MG63 (cell line): ENCODE measurements around the gene ZBTB22. TPM values are rescaled to one million over a fixed set of nuclear protein-coding genes. Genes with fewer than 3 reads are reported as not detected.
"Not testable (repeated sequence)": the region's sequence is repeated elsewhere in the genome, so short reads cannot be mapped to it uniquely, and the experiment has no call there.

Experiments
- DNase-seq: peaks from one replicate; pipeline ENCODE4 v3.0.0-alpha.2; 2020
- H3K27me3 ChIP-seq: fragments of 250-450 bp; sonication (Bioruptor Pico); 2 replicates; pipeline ENCODE4 v1.5.1; 2020; ENCODE audit warnings: mild to moderate bottlenecking, moderate library complexity
- H3K36me3 ChIP-seq: fragments of 250-450 bp; sonication (Bioruptor Pico); 2 replicates; pipeline ENCODE4 v1.5.1; 2020; ENCODE audit warnings: mild to moderate bottlenecking, moderate library complexity
- H3K4me3 ChIP-seq: fragments of 250-450 bp; sonication (Bioruptor Pico); 2 replicates; pipeline ENCODE4 v1.5.1; 2020; ENCODE audit warnings: mild to moderate bottlenecking, moderate library complexity
- H3K9me3 ChIP-seq: fragments of 250-450 bp; sonication (Bioruptor Pico); 2 replicates; pipeline ENCODE4 v1.5.1; 2020; ENCODE audit warnings: mild to moderate bottlenecking, moderate library complexity
- total RNA-seq: library from RNA; depleted of rRNA; stranded (reverse); fragments of >200 nt; shearing (Covaris generic); gene quantifications from 2 replicates; pipeline ENCODE4 v1.2.3, GENCODE V29; 2014; ENCODE audit warnings: low replicate concordance

The ZBTB22 gene
- total RNA-seq, 1 experiment from 2014 or later = 20.0 TPM

- Histone ChIP-seq H3K4me3 (no peak overlapping the region), H3K36me3 (peaks cover 73% of the 10 kb centered on the region), H3K27me3 (no peaks in the 10 kb centered on the region), H3K9me3 (no peaks in the 10 kb centered on the region)
- no peak for DNase-seq
Observed at GRCh38 chr6:33294086-33294823, 23.3 kb downstream of the ZBTB22 start.

- Histone ChIP-seq H3K27me3 (no peaks in the 10 kb centered on the region), H3K36me3 (peaks cover 80% of the 10 kb centered on the region), H3K9me3 (no peaks in the 10 kb centered on the region), H3K4me3 (no peak overlapping the region)
- DNase-seq = no peak
Observed at GRCh38 chr6:33292996-33293682, 24.4 kb downstream of the ZBTB22 start.

DNA sequence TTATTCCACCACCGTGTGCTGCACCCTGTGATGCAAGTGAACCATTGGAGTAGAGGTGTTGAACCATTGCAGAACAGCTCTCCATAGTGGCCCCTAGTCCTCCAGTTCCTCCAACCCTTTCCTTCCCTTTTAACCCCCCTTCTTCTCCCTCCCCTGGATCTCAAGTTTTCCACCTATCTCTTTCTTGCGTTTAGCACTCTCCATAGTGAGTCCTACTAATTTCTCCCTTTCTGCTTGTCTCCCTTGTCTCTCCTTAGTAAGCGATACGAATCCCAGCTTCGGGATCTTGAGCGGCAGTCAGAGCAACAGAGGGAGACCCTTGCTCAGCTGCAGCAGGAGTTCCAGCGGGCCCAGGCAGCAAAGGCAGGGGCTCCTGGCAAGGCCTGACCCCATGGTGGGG is 27.1 kb downstream of the ZBTB22 start:
- H3K27me3 ChIP-seq = no peaks in the 10 kb centered on the region
- no peaks in the 10 kb centered on the region for H3K9me3 ChIP-seq
- no peak for DNase-seq
- H3K4me3 ChIP-seq = peak overlapping the region; percentile 98
- peaks cover 90% of the 10 kb centered on the region for H3K36me3 ChIP-seq

DNA sequence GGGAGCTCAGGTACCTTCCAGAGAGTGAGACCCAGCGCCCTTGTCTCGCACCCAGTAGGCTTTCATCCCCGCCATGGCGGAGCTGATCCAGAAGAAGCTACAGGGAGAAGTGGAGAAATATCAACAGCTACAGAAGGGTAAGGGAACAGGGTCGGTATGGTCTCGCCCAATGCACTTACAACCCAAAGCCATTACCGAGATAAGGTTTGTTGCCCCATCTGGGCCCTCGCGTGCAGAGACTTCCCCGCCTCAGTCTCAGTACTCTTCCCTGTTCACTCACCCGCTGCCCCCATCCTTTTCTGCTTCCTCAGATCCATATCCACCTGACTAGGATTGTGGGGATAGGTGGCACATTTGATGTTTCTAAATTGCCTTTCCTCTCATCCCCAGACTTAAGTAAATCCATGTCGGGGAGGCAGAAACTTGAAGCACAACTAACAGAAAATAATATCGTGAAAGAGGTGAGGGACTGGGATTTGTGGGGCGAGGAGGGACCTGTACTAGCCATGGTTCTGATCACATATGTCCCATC is 27.7 kb downstream of the ZBTB22 start:
- no peak for DNase-seq
- Histone ChIP-seq H3K27me3 (no peaks in the 10 kb centered on the region), H3K4me3 (peak overlapping the region; percentile 98), H3K36me3 (peaks cover 91% of the 10 kb centered on the region), H3K9me3 (no peaks in the 10 kb centered on the region)

- DNase-seq = peak; percentile 96
- Histone ChIP-seq H3K9me3 (no peaks in the 10 kb centered on the region), H3K27me3 (no peaks in the 10 kb centered on the region), H3K36me3 (peaks cover 94% of the 10 kb centered on the region), H3K4me3 (peak within 1 kb of the TSS; percentile 98)
Observed at GRCh38 chr6:33288921-33289783, 28.4 kb downstream of the ZBTB22 start, which contains the start of the genes PFDN6 and WDR46. Gene PFDN6 (plus strand): TSS chr6:33289601. CDS start chr6:33289857, 256 bp downstream. Gene WDR46 (minus strand): TSS chr6:33289239. CDS start chr6:33289170, 69 bp downstream.

- no peaks in the 10 kb centered on the region for H3K9me3 ChIP-seq
- DNase-seq = peak; percentile 46
- no peaks in the 10 kb centered on the region for H3K27me3 ChIP-seq
- H3K36me3 ChIP-seq = peaks cover 94% of the 10 kb centered on the region
- peak overlapping the region; percentile 98 for H3K4me3 ChIP-seq
Observed at GRCh38 chr6:33288141-33288920, 29.2 kb downstream of the ZBTB22 start.

GRCh38 chr6:33286946-33287914 is 30.3 kb downstream of the ZBTB22 start:
- Histone ChIP-seq H3K27me3 (no peaks in the 10 kb centered on the region), H3K4me3 (peak overlapping the region; percentile 98), H3K9me3 (no peaks in the 10 kb centered on the region), H3K36me3 (peaks cover 96% of the 10 kb centered on the region)
- DNase-seq = no peak

DNA sequence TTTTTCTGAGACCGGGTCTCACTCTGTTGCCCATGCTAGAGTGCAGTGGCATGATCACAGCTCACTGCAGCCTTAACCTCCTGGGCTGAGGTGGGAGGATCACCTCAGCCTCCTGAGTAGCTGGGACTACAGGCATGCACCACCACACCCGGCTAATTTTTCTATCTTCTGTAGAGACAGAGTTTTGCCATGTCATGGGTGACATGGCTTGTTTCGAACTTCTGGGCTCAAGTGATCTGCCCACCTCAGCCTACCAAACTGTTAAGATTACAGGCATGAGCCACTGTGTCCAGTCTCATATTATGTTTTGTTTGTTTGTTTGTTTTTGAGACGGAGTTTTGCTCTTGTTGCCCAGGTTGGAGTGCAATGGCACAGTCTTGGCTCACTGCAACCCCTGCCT is 32.3 kb downstream of the ZBTB22 start:
- peaks cover 96% of the 10 kb centered on the region for H3K36me3 ChIP-seq

DNA sequence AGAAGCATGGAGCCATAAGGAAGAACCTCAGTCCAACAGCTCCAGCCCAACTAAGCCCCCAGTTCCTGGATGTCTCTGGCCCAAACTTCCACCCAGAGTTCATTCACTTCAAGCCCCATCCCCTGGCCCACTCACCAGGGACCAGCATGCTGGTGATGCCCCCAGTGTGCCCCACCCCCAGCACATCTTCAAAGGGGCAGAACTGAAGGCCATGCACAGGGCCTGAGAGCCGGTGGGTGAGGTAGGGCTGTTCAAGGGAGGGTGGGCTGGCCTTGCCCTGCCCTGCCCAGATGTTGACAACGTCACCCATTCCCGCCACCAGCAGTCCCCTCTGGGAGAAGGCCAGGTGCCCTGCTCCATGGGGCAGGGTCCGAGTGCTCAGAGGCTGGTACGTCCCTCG is 37.0 kb downstream of the ZBTB22 start:
- no peak for DNase-seq
- H3K4me3 ChIP-seq = no peak overlapping the region
- H3K9me3 ChIP-seq = no peaks in the 10 kb centered on the region
- peaks cover 95% of the 10 kb centered on the region for H3K36me3 ChIP-seq
- H3K27me3 ChIP-seq = no peaks in the 10 kb centered on the region

More for the DNA sequence above, 32.3 kb downstream of the ZBTB22 start:
- not testable (repeated sequence) for H3K9me3 ChIP-seq, H3K27me3 ChIP-seq, DNase-seq, H3K4me3 ChIP-seq

DNA sequence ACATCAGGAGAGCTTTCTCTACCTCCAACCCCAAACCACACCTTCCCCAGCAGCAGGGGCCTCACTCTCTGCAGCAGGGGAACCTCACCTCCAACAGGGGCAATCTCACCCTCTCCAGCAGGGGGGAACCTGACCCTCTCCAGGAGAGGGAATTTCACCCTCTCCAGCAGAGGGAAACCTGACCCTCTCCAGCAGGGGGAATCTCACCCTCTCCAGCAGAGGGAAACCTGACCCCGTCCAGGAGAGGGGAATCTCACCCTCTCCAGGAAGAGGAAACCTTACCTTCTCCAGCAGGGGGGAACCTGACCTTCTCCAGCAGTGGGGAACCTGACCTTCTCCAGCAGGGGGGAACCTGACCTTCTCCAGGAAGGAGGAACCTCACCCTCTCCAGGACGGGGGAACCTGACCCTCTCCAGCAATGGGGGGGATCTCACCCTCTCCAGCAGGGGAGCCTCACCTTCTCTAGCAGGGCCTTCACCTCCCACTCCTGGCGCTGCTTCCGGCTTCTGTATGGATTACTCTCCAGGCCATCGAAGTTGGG is 37.5 kb downstream of the ZBTB22 start:
- no peaks in the 10 kb centered on the region for H3K9me3 ChIP-seq
- no peaks in the 10 kb centered on the region for H3K27me3 ChIP-seq
- H3K36me3 ChIP-seq = peaks cover 95% of the 10 kb centered on the region
- peak; percentile 79 for DNase-seq
- H3K4me3 ChIP-seq = no peak overlapping the region

GRCh38 chr6:33279257-33279695 is 38.3 kb downstream of the ZBTB22 start:
- Histone ChIP-seq H3K4me3 (no peak overlapping the region), H3K36me3 (peaks cover 95% of the 10 kb centered on the region), H3K9me3 (no peaks in the 10 kb centered on the region), H3K27me3 (no peaks in the 10 kb centered on the region)
- DNase-seq = no peak

DNA sequence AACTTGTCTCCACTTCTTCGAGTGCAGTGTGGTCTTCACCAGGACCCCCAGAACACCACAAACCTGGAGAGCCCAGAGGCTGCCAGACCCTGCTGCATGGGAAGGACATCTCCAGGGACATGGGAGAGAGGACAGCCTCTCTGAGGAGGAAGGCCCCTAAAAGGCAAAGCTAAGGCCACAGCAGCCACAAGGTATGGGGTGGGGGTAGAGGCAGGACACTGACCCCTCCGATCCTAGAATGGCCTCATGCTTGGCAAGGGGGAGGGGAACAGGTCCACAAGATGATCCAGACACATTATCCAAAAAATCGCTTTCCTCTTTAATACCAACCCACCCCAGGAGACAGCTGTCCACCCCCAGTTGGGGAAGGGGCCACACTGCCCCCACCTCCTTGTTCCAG is 38.7 kb downstream of the ZBTB22 start:
- H3K27me3 ChIP-seq = no peaks in the 10 kb centered on the region
- H3K36me3 ChIP-seq = peaks cover 95% of the 10 kb centered on the region
- no peak overlapping the region for H3K4me3 ChIP-seq
- DNase-seq = no peak
- H3K9me3 ChIP-seq = no peaks in the 10 kb centered on the region

GRCh38 chr6:33278392-33278741 is 39.2 kb downstream of the ZBTB22 start:
- DNase-seq = peak; percentile 59

DNA sequence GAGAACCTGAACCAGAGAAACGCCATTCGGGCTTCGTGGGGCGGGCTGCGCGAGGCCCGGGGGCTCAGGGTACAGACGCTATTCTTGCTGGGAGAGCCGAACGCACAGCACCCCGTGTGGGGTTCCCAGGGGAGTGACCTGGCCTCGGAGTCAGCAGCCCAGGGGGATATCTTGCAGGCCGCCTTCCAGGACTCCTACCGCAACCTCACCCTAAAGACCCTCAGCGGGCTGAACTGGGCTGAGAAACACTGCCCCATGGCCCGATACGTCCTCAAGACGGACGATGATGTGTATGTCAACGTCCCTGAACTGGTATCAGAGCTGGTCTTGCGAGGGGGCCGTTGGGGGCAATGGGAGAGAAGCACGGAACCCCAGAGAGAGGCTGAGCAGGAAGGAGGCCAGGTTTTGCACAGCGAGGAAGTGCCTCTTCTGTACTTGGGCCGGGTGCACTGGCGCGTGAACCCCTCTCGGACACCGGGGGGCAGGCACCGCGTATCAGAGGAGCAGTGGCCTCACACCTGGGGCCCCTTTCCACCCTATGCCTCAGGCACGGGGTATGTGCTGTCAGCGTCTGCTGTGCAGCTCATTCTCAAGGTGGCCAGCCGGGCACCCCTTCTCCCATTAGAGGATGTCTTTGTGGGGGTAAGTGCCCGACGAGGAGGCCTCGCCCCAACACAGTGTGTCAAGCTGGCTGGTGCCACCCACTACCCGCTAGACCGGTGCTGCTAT is 39.7 kb downstream of the ZBTB22 start:
- peak; percentile 61 for DNase-seq
- no peak overlapping the region for H3K4me3 ChIP-seq

More at GRCh38 chr6:33278392-33278741, 39.2 kb downstream of the ZBTB22 start:
- Histone ChIP-seq H3K27me3 (no peaks in the 10 kb centered on the region), H3K9me3 (no peaks in the 10 kb centered on the region), H3K4me3 (no peak overlapping the region), H3K36me3 (peaks cover 95% of the 10 kb centered on the region)

More for the DNA sequence above, 39.7 kb downstream of the ZBTB22 start:
- Histone ChIP-seq H3K27me3 (no peaks in the 10 kb centered on the region), H3K36me3 (peaks cover 95% of the 10 kb centered on the region), H3K9me3 (no peaks in the 10 kb centered on the region)
